Keratinocyte (primary cell): ENCODE data around the gene JMJD7. TPM values are rescaled to one million over a fixed set of nuclear protein-coding genes. Genes with fewer than 3 reads are reported as not detected.

ENCODE experiments used
- DNase-seq: peaks from one replicate; pipeline ENCODE4 v3.0.0-alpha.2; 2011; ENCODE audit warnings: low read depth, missing footprints, low spot score
- FAIRE-seq: peaks from 2 replicates; lab custom pipeline; 2011; peaks lifted over from hg19 to GRCh38; lab: Jason Lieb, UNC
- H2AFZ ChIP-seq: 2 replicates; pipeline ENCODE4 v1.6.0; 2012; ENCODE audit warnings: low read length, control low read depth, inconsistent platforms; ENCODE audit not compliant: control insufficient read depth
- H3K27ac ChIP-seq: 2 replicates; pipeline ENCODE4 v1.5.1; 2011; ENCODE audit warnings: low read length; ENCODE audit not compliant: control insufficient read depth, insufficient read depth
- H3K27me3 ChIP-seq: 3 replicates; pipeline ENCODE4 v1.6.0; 2011; ENCODE audit warnings: low read length; ENCODE audit not compliant: control insufficient read depth, insufficient read depth; ENCODE audit errors: extremely low read depth
- H3K36me3 ChIP-seq, 2 experiments: 2 replicates in 1 of 2; 3 replicates in 1 of 2; pipeline ENCODE4 v1.5.1; 2011; ENCODE audit warnings: low read length in 2 of 2, mild to moderate bottlenecking in 1 of 2; ENCODE audit not compliant: control insufficient read depth in 2 of 2, insufficient read depth in 2 of 2; ENCODE audit errors: extremely low read depth in 1 of 2
- H3K4me1 ChIP-seq: 3 replicates; pipeline ENCODE4 v1.5.1; 2011; ENCODE audit warnings: low read length; ENCODE audit not compliant: control insufficient read depth, insufficient read depth; ENCODE audit errors: extremely low read depth
- H3K4me2 ChIP-seq: 3 replicates; pipeline ENCODE4 v1.6.0; 2011; ENCODE audit warnings: low read depth, low read length; ENCODE audit not compliant: control insufficient read depth, insufficient read depth; ENCODE audit errors: extremely low read depth
- H3K4me3 ChIP-seq, 3 experiments: fragments of 200-600 bp in 1 of 3; sonication (generic) in 1 of 3; 2 replicates in 2 of 3; 3 replicates in 1 of 3; pipeline ENCODE4 v1.5.1; 2011 to 2016; ENCODE audit warnings: low read length in 3 of 3, mild to moderate bottlenecking in 3 of 3, control low read depth in 2 of 3, inconsistent platforms in 1 of 3, low read depth in 1 of 3, mixed read lengths in 1 of 3, mixed run types in 1 of 3, moderate library complexity in 1 of 3; ENCODE audit not compliant: control insufficient read depth in 2 of 3, insufficient read depth in 2 of 3; ENCODE audit errors: extremely low read depth in 1 of 3
- H3K79me2 ChIP-seq: 2 replicates; pipeline ENCODE4 v1.6.0; 2012; ENCODE audit warnings: low read length; ENCODE audit not compliant: control insufficient read depth, insufficient read depth
- H3K9ac ChIP-seq: 3 replicates; pipeline ENCODE4 v1.6.0; 2011; ENCODE audit warnings: low read length; ENCODE audit not compliant: control insufficient read depth, insufficient read depth; ENCODE audit errors: extremely low read depth
- H3K9me1 ChIP-seq: 3 replicates; pipeline ENCODE4 v1.6.0; 2011; ENCODE audit warnings: low read length; ENCODE audit not compliant: control insufficient read depth, insufficient read depth; ENCODE audit errors: extremely low read depth
- H3K9me3 ChIP-seq: 2 replicates; pipeline ENCODE4 v1.5.1; 2012; ENCODE audit warnings: low read depth, low read length; ENCODE audit not compliant: control insufficient read depth
- H4K20me1 ChIP-seq: 3 replicates; pipeline ENCODE4 v1.6.0; 2011; ENCODE audit warnings: low read length; ENCODE audit not compliant: control insufficient read depth, insufficient read depth; ENCODE audit errors: extremely low read depth
- EZH2 ChIP-seq: IDR thresholded peaks from one replicate; pipeline ENCODE4 v1.6.1; 2012; ENCODE audit warnings: inconsistent platforms, mild to moderate bottlenecking, low read length, moderate library complexity
- dilution Hi-C: fragments of 300-500 bp; cut with MboI; formaldehyde crosslinking; loops from one replicate; pipeline ENCODE4 v1.7.0; 2020; ENCODE audit warnings: low sequenced_read_pairs; ENCODE audit not compliant: extremely low pct_ligation_motif_present
- polyA plus RNA-seq, 5 experiments: library from polyadenylated mRNA; depleted of rRNA in 3 of 5; stranded (reverse) in 3 of 5; stranded (forward) in 1 of 5; unstranded in 1 of 5; fragments of >200 nt; gene quantifications; 1 replicate in 1 of 5; 2 replicates in 3 of 5; 3 replicates in 1 of 5; pipeline versions ENCODE4 v1.2.1 to v1.2.3, GENCODE V29; 2011 to 2012; ENCODE audit warnings: missing spikeins in 2 of 5, low read depth in 1 of 5, low replicate concordance in 1 of 5
- TF ChIP-seq, protein P1 (sequence below), 3 experiments: IDR thresholded peaks in 1 of 3; conservative IDR thresholded peaks in 1 of 3; optimal IDR thresholded peaks in 1 of 3; 2 replicates in 2 of 3; 3 replicates in 1 of 3; pipeline versions ENCODE3 to v1.5.1; 2011; ENCODE audit warnings: low read length in 3 of 3, mild to moderate bottlenecking in 3 of 3, moderate library complexity in 2 of 3, control low read depth in 1 of 3, inconsistent platforms in 1 of 3; ENCODE audit not compliant: insufficient read depth in 2 of 3; ENCODE audit errors: extremely low read depth in 1 of 3

JMJD7 gene
- polyA plus RNA-seq, 1 donor (not counting 4 experiments of a cell fraction or from before 2014, with no cell fraction given), result 8.2 TPM

DNA sequence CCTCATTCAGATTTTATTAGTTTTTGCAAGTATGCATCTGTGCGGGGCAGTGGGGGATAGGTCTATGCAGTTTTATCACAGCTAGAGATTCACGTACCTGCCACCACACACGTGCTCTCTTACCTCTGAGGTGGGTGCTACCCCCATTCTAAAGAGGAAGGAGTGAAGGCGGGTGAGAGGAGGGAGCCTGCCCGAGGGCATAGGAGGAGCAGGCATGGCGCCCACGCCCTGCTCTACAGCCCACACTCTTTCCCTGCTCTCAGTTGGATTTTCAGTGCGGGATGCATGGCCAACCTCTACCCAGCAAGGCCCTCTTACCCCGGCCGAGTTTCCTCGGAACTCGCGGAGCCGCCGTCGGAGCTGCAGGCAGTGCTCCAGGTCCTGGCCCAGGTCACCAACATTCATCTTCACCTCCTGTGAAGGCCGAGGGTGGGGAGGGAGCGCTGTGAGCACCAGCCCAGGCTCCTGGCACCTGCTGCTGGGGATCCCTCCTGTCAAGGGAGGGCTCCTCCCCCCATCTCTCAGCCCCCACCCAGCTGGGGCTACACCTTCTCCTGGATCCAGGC lies 37.7 kb downstream of the JMJD7 start:
- H4K20me1 ChIP-seq, result no peaks in the 10 kb centered on the region
- peaks cover 12% of the 10 kb centered on the region for H3K4me1 ChIP-seq
- H3K36me3 ChIP-seq, result peaks cover 0 to 1% of the 10 kb centered on the region in 2 experiments
- H3K79me2 ChIP-seq, result no peaks in the 10 kb centered on the region
- FAIRE-seq, result no peak
- H3K9me3 ChIP-seq, result no peaks in the 10 kb centered on the region
- DNase-seq, result no peak
- TF ChIP-seq, protein P1, sequence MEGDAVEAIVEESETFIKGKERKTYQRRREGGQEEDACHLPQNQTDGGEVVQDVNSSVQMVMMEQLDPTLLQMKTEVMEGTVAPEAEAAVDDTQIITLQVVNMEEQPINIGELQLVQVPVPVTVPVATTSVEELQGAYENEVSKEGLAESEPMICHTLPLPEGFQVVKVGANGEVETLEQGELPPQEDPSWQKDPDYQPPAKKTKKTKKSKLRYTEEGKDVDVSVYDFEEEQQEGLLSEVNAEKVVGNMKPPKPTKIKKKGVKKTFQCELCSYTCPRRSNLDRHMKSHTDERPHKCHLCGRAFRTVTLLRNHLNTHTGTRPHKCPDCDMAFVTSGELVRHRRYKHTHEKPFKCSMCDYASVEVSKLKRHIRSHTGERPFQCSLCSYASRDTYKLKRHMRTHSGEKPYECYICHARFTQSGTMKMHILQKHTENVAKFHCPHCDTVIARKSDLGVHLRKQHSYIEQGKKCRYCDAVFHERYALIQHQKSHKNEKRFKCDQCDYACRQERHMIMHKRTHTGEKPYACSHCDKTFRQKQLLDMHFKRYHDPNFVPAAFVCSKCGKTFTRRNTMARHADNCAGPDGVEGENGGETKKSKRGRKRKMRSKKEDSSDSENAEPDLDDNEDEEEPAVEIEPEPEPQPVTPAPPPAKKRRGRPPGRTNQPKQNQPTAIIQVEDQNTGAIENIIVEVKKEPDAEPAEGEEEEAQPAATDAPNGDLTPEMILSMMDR (optimal IDR thresholded peaks at IDR 0.05 in 1 of 3, IDR thresholded peaks at IDR 0.05 in 1 of 3, conservative IDR thresholded peaks at IDR 0.05 in 1 of 3; ENCODE audit: extremely low read depth in 1 of 3, insufficient read depth in 2 of 3, low read length in 3 of 3), result no peak
- no peak for TF ChIP-seq EZH2
- no peak overlapping the region for H3K9ac ChIP-seq
- no peak overlapping the region for H3K27ac ChIP-seq
- H3K4me2 ChIP-seq, result no peak overlapping the region
- H2AFZ ChIP-seq, result no peak overlapping the region
- no peak overlapping the region for H3K4me3 ChIP-seq
- peaks cover 3% of the 10 kb centered on the region for H3K27me3 ChIP-seq
- no peaks in the 10 kb centered on the region for H3K9me1 ChIP-seq
- dilution Hi-C loops, result no loop called here

GRCh38 chr15:41866263-41866703 lies 38.4 kb downstream of the JMJD7 start:
- Histone ChIP-seq H3K4me2 (no peak overlapping the region), H3K36me3 (no peaks in the 10 kb centered on the region)
- FAIRE-seq, result no peak

More at GRCh38 chr15:41866263-41866703, 38.4 kb downstream of the JMJD7 start:
- TF ChIP-seq, protein P1 (optimal IDR thresholded peaks at IDR 0.05 in 1 of 3, IDR thresholded peaks at IDR 0.05 in 1 of 3, conservative IDR thresholded peaks at IDR 0.05 in 1 of 3; ENCODE audit: extremely low read depth in 1 of 3, insufficient read depth in 2 of 3, low read length in 3 of 3), result no peak
- TF ChIP-seq EZH2, result no peak
- dilution Hi-C loops, result no loop called here
- Histone ChIP-seq H3K9me1 (no peaks in the 10 kb centered on the region), H3K27ac (no peak overlapping the region), H3K27me3 (peaks cover 3% of the 10 kb centered on the region), H3K9ac (no peak overlapping the region), H2AFZ (no peak overlapping the region), H3K9me3 (no peaks in the 10 kb centered on the region), H3K4me1 (peaks cover 18% of the 10 kb centered on the region), H3K4me3 (no peak overlapping the region), H4K20me1 (no peaks in the 10 kb centered on the region), H3K79me2 (no peaks in the 10 kb centered on the region)
- DNase-seq, result no peak
